Lower lobe of right lung (tissue), 2 donors: ENCODE data around the gene ARPC1B. TPM values are rescaled to one million over a fixed set of nuclear protein-coding genes. Genes with fewer than 3 reads are reported as not detected.
"Not testable (repeated sequence)": the region's sequence is repeated elsewhere in the genome, so short reads cannot be mapped to it uniquely, and the experiment has no call there.

Source experiments
- ATAC-seq, 2 donors: fragments of 200-7000 bp; cut with Tn5 transposase; one replicate each; pipeline ENCODE4 v1.9.1; 2020 to 2022; ENCODE audit warnings: mild to moderate bottlenecking in 2 of 2, moderate library complexity in 2 of 2
- DNase-seq: peaks from one replicate; pipeline ENCODE4 v3.0.0-alpha.2; 2020
- H3K27ac ChIP-seq: fragments of 200-600 bp; one replicate; pipeline ENCODE4 v1.8.0; 2022
- H3K27me3 ChIP-seq: fragments of 200-600 bp; one replicate; pipeline ENCODE4 v1.8.0; 2022; ENCODE audit warnings: low read depth
- H3K36me3 ChIP-seq: fragments of 200-600 bp; one replicate; pipeline ENCODE4 v1.8.0; 2022; ENCODE audit warnings: mild to moderate bottlenecking
- H3K4me1 ChIP-seq: fragments of 200-600 bp; one replicate; pipeline ENCODE4 v1.8.0; 2022
- H3K4me3 ChIP-seq: fragments of 200-600 bp; one replicate; pipeline ENCODE4 v1.8.0; 2022; ENCODE audit warnings: mild to moderate bottlenecking
- H3K9me3 ChIP-seq: fragments of 200-600 bp; one replicate; pipeline ENCODE4 v1.8.0; 2022
- CTCF ChIP-seq: fragments of 200-600 bp; IDR thresholded peaks from one replicate; pipeline ENCODE4 v1.8.0; 2022; ENCODE audit warnings: antibody characterized with exemption, mild to moderate bottlenecking
- intact Hi-C: fragments of 100-400 bp; cut with DNase I; formaldehyde crosslinking; loops from one replicate; pipeline ENCODE4 v1.11.0; 2022
- total RNA-seq: library from RNA; stranded (reverse); fragmentation: NEBNext Ultra II Directional; extraction: Animal tissue kit (Norgen Biotek cat#: 25700); gene quantifications from one replicate; pipeline ENCODE4 v1.2.1, GENCODE V29; 2021
- donor health status: DM: no; HTN: yes; CAD: no; lungs with severe emphysema.

ARPC1B gene
- total RNA-seq, 1 donor from 2014 or later, result 236 TPM

- Histone ChIP-seq H3K4me3 (no peak overlapping the region), H3K36me3 (peaks cover 83% of the 10 kb centered on the region), H3K27me3 (no peaks in the 10 kb centered on the region), H3K9me3 (no peaks in the 10 kb centered on the region), H3K4me1 (no peaks in the 10 kb centered on the region), H3K27ac (no peak overlapping the region)
- intact Hi-C loops, result no loop called here
- TF ChIP-seq CTCF, result no peak
- ATAC-seq, result no peak
- no peak for DNase-seq
Observed at GRCh38 chr7:99422186-99422585, 47.7 kb downstream of the ARPC1B start.

GRCh38 chr7:99422625-99423024 lies 48.1 kb downstream of the ARPC1B start:
- H3K4me1 ChIP-seq, result no peaks in the 10 kb centered on the region
- no peak overlapping the region for H3K27ac ChIP-seq
- H3K9me3 ChIP-seq, result no peaks in the 10 kb centered on the region
- H3K4me3 ChIP-seq, result no peak overlapping the region
- no peaks in the 10 kb centered on the region for H3K27me3 ChIP-seq
- intact Hi-C loops, result no loop called here
- TF ChIP-seq CTCF, result no peak
- DNase-seq (no peak), ATAC-seq (no peak)
- H3K36me3 ChIP-seq, result peaks cover 79% of the 10 kb centered on the region

GRCh38 chr7:99424932-99425730 lies 50.6 kb downstream of the ARPC1B start:
- DNase-seq (no peak), ATAC-seq (peak; percentile 7 to 11)
- H3K4me1 ChIP-seq, result no peaks in the 10 kb centered on the region
- H3K36me3 ChIP-seq, result peaks cover 78% of the 10 kb centered on the region
- no peak overlapping the region for H3K27ac ChIP-seq
- intact Hi-C loops, result no loop called here
- H3K27me3 ChIP-seq, result no peaks in the 10 kb centered on the region
- H3K4me3 ChIP-seq, result no peak overlapping the region
- no peak for TF ChIP-seq CTCF
- H3K9me3 ChIP-seq, result no peaks in the 10 kb centered on the region

GRCh38 chr7:99428972-99429566 lies 54.5 kb downstream of the ARPC1B start:
- H3K9me3 ChIP-seq, result no peaks in the 10 kb centered on the region
- no peaks in the 10 kb centered on the region for H3K4me1 ChIP-seq
- no peak overlapping the region for H3K4me3 ChIP-seq
- no peak for DNase-seq
- no peak for TF ChIP-seq CTCF
- peaks cover 76% of the 10 kb centered on the region for H3K36me3 ChIP-seq
- ATAC-seq, result peak in 1 of 2 donors; percentile 45
- no peaks in the 10 kb centered on the region for H3K27me3 ChIP-seq
- no peak overlapping the region for H3K27ac ChIP-seq
- intact Hi-C loops, result no loop called here

GRCh38 chr7:99429756-99430155 lies 55.2 kb downstream of the ARPC1B start:
- Histone ChIP-seq H3K36me3 (peaks cover 76% of the 10 kb centered on the region), H3K4me1 (no peaks in the 10 kb centered on the region), H3K27me3 (no peaks in the 10 kb centered on the region), H3K4me3 (no peak overlapping the region), H3K27ac (no peak overlapping the region), H3K9me3 (no peaks in the 10 kb centered on the region)
- DNase-seq, result no peak
- intact Hi-C loops, result no loop called here
- no peak for TF ChIP-seq CTCF
- ATAC-seq, result peak in 1 of 2 donors; percentile 12

GRCh38 chr7:99431756-99432540 lies 57.4 kb downstream of the ARPC1B start:
- H3K27ac ChIP-seq, H3K27me3 ChIP-seq, intact Hi-C loops, H3K4me3 ChIP-seq, ATAC-seq, H3K9me3 ChIP-seq, H3K4me1 ChIP-seq, DNase-seq: not testable (repeated sequence)
- H3K36me3 ChIP-seq, result peaks cover 71% of the 10 kb centered on the region
